ENCODE results near the gene PPFIBP2.
"Not testable (repeated sequence)": the region's sequence is repeated elsewhere in the genome, so short reads cannot be mapped to it uniquely, and the experiment has no call there.

The PPFIBP2 gene

DNA sequence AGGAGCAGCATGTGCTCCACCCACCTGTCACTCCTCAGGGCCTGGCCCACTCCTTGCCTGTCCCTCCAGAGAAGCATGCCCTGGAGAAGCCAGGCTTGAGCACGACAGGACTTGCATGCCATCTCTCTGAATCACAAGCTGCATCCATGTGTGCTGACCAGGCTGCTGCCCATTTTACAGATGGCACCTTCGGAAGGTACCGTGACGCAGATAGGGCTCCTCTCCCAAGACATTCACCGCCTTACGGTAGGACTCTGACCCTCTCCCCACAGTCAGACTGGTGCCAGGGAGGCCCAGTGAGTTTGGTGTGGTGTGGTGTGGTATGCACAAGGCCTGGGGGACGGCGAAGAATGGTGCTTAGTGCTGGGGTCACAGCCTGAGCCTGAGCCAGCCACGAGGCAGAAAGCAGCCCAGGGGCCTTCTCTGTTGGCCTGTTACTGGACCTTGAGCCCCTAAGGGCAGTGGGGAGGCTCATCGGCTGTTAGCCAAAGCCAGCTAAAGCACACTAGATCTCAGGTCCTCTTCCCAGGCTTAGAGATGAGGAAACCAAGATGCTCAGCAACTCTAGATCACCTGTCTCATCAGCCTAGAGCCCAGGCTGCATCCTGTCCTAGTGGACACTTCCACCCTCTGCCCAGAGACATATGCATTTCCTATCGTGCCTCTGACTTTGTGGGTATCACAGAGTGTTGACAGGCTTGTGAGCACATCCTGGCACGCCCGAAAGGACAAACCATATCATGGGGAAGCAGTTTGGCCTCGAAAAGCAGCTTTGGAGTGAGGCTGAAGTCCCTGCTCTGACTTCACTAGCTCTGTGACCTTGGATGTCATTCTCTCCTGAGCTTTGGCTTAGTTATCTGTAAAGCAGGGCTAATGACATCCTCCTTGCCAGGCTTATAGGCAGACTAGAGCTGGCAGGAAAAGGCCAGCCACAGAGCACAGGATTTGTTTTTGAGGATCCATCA, 141.7 kb downstream of the PPFIBP2 start:
- no peak for DNase-seq (ENCODE audit: low read depth in 2 of 3, low spot score in 1 of 3)

DNA sequence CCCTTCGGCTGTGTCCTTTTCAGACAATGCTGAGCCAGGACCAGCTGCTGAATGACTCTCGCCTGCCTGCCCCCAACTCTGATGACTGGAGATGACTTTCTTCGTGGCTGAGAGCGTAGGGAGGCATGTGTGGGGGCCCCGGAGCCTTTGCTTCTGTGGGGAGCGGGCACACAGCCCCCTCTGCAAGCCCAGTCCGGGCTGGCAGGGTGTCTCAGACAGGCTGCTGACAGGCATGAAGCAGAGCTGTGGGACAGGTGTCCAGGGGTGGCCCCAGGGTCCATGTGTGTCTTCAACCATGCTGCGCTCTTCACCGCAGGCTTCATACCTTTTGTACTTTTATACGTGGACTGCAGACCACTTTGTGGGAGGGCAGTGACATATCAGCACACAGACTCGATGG, 142.9 kb downstream of the PPFIBP2 start:
- DNase-seq (ENCODE audit: low read depth in 2 of 3, low spot score in 1 of 3), result no peak

DNA sequence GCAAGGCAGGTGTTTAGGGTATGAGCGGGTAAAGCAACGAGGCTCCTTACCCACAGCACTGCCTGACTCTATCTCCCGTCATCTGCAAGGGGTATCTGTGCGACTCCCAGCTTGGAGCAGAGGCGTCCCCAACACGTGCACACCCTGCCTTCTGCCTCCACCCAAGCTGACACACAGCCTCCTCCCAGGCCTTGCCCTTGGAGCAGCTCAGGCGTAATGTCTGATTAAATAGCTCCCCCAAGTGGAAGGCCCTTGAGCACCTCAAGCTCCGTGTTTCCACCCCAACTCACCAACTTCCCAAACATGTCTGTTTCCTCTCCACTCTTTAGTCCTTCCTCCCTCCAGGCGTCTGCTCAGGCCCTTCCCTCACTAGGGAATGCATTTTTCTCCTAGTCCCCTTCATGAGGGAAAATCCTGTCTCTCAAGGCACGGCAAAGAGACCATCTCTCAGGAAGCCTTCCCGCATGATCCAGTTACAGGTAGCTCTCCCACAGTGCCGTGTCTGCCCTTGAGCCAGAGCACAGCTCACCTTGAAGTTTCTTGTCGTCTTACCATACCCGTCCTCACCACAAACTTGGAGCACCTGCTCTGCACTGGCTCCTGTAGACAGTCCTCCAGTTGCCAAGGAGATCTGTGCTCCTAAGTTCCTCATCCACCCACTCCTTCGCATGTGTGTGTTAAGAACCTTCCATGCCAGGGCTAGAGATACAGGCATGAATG, 143.7 kb downstream of the PPFIBP2 start:
- DNase-seq (ENCODE audit: low read depth in 2 of 3, low spot score in 1 of 3), result no peak

DNA sequence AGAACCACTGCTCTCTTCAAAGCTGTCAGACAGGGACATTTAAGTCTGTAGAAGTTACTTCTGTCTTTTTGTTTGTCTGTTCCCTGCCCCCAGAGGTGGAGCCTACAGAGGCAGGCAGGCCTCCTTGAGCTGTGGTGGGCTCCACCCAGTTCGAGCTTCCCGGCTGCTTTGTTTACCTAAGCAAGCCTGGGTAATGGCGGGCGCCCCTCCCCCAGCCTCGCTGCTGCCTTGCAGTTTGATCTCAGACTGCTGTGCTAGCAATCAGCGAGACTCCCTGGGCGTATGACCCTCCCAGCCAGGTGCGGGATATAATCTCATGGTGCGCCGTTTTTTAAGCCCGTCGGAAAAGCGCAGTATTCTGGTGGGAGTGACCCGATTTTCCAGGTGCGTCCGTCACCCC, 149.7 kb downstream of the PPFIBP2 start:
- not testable (repeated sequence) for DNase-seq (ENCODE audit: low read depth in 2 of 3, low spot score in 1 of 3)

DNA sequence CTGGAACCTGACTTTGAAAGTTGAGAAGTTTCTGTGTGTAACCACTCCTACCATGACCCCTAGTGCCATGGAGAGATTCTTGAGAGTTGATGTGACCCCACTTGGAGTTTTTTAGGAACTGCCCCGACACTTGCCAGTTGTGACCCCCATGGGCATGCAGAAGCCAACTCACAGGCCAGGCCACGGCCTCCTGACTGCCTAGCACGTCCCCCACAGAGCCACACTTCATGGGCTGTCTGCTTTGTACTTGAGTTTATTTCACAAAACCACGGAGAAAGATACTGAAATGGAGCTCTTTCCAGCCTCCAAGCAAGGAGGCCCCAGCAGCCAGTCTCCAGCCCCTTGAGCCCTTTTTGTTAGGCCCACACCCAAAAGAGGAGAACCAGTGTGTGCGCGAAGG, 151.1 kb downstream of the PPFIBP2 start:
- no peak for DNase-seq (ENCODE audit: low read depth in 2 of 3, low spot score in 1 of 3)

DNA sequence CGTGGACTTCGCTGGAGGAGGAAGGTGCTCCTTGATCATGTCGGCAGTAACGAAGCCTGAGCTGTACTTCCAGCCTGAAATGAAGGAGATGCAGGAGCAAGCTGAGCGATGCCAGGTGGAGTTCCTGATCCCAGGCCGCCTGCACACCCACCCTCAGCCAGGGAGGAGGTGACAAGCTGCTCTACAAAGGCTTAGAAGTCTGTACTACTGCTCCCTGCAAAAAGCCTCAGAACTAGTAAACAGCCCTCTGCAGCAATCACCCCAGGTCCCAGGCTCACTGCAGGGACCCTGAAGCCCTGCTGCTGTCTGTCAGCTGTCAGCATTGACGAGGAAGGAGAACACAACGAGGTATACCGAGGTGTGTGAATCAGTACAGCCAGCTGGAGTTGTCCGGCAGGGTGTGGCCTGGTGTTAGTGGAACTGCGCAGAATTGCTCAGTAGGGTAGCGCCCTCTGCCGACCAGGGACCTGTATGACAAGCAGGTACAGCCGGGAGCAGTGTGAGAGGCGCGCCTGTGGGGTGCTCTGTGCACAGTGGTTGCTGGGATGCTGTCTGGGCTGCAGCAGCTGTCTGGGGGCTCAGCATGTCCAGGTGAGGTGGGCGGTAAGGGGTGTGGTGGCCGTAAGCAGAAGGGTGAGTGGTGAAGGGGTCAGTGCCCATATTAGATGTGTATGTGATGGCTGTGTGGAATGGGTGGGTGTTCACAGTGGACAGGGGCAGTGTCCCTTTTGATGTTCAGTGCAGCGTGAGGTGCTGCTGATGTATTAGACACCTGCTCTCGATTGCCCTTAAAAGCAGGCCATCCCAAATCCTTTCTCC, 151.9 kb downstream of the PPFIBP2 start:
- peak; percentile 63 to 73 (median 71) for DNase-seq (ENCODE audit: low read depth in 2 of 3, low spot score in 1 of 3)

DNA sequence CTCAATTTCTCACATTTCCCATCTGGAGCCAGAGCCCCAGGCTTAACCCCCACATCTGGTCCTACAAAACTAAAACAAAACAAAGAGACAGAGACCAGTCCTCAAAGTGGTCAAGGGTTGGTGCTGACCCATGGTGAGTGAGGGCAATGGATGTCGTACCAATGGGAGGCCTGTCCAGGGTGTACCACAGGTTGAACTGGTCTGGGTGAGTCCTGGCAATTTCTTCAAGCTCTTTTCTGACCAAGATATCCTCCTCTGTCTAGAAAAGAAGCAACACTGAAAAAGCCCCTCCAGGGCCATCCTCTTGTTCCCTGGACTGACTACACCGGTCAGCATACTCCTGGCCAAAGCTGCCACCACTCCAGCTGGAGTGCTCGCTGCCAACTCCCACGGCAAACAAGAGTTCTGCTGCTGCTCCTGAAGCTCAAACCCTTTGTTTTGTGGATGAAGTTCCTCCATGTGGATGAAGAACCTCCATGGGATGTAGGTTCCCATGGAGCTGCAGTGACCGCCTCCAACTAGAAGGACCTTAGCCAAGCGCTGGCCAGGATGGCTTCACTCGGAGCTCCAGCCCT, 152.6 kb downstream of the PPFIBP2 start:
- no peak for DNase-seq (ENCODE audit: low read depth in 2 of 3, low spot score in 1 of 3)

DNA sequence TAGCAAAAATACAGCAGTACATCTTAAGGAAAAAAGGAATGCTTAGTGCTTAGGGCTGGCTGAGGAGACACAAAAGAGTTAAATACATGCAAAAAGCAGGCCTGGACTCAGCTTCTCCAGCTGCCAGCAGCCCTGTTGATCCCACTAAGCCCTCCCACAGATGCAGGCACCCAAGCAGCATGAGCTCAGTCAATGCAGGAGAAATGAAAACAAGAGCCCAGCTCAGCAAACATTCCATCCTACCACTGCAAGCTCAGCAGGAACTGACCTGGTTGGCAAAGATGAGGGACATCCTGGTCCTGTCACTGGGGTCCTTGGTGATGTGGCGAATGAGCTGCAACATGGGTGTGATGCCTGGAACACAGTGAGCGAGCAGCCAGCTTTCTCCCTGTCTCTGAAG, 153.7 kb downstream of the PPFIBP2 start:
- no peak for DNase-seq (ENCODE audit: low read depth in 2 of 3, low spot score in 1 of 3)

DNA sequence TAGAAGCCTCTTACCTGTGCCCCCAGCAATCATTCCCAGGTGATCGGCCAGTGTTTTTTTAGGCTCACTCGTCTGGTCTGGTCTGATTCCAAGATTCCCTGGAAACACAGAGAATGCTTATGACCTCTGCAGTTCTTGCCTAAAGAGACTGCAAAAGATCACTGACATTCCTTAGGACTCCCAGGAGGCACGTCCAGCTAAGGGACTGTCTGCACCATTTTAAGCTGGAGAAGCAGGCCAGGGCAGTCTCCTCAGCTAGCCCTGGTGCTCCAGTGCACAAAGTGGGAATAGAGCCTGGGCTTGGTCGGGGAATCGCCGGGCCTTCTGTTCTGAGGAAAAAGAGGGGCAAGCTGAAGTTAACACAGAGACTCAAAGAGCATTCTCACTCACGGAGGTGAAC, 154.7 kb downstream of the PPFIBP2 start:
- DNase-seq (ENCODE audit: low read depth in 2 of 3, low spot score in 1 of 3), result no peak

DNA sequence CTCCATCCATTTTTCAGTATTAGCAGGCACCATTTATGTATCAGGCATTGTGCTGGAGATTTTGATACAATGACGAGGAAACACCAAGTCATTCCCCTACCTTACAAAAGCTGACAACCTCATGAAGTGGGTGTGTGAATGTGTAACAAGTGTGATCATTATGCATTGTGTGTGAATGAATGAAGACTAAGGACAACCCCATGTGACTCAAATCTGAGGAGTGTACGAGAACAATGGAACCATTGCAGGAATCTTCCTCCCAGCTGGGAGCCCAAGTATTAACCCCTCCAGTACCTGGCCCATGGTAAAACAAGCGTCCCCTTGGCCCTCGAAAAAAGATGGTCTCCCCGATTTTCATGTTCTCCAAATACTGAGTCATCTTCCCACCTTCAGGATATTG, 155.1 kb downstream of the PPFIBP2 start:
- DNase-seq (ENCODE audit: low read depth in 2 of 3, low spot score in 1 of 3), result no peak

DNA sequence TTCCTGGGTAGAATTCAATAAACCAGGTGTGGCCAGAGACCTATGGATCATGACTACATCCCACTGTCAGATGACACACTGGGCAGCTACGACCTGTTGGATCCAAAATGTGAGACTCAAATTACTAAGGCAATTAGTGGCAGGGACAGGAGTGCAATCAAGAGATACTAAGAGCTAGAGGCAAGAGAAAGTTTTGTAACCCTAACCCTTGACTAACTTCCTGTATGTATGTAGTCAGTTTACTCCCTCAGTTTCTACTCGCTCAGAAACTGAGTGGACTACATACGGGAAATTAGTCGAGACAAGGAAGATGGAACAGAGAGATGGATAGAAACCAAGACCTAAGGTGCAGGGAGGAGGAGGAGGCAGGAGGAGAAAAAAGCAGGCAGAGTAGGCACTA, 156.8 kb downstream of the PPFIBP2 start:
- DNase-seq (ENCODE audit: low read depth in 2 of 3, low spot score in 1 of 3), result no peak

DNA sequence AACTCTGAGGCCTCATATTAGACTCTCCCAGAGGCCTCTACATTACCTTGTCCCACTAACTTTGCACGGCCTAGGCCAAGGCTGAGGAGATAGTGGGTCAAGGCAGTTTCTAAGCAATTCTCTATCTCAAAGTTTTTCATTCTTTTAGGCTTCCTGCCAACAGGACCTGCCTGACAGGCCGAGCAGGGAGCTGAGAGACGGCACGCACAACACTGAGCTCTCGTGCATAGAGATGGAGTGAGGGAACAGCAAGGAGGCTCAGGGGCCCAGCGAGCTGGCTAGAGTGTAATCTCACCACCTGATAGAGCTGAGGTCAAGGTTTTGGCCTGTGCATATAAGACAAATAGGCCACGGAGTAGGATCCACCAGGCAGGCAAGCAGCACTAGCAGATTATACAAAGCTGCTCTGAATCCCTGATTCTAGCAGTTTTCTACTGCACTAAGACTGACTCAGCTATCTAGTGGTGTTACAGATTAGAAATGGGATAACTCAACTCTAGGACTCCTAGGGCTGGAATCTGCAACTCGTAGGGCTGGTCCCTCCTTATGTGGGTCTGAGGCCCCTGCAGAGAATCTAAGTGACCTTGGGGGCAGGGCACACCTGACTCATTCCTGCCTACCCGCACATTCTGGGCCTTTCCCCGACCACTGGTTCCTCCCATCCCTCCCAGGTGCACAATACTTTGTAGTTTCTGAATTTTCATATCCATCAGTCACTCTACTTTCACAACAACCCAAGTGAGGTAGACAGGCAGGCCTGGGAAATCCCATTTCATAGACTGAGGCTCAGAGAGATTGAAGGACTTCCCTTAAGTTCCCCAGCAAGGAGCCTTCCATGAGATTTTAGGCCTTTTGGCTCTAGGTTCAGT, 157.8 kb downstream of the PPFIBP2 start:
- peak in 1 of 3 donors; percentile 41 for DNase-seq (ENCODE audit: low read depth in 2 of 3, low spot score in 1 of 3)

DNA sequence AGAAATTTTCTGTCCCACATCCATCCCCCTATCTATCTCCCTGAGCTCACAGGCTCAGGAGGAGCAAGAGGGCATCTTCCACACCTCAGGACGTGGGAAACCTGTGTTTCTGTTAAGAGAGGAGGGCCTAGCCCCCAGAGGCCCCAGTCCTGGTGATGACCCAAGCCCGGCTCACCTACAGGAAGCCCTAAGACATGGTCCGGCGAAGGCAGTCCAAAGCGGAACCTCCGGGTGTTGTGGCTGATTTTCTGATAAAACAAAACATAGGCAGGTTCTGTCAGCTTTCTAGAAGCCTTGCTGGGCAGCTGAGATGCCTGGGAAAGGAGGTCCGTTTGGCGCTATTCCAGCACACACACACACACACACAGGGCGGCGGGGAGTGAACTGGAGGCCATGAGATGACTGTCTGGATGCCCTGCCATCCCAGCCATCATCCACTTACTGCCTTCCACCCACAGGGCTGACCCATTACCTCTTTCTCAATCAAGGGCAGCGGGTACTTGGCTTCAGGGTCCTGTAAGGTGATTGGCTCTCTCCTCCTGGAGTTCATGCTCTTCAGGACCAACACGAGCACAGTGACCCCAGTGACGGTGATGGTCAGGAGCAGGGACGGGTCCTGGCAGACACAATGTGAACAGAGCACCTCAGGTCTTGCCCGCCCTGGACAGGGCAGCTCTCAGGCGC, 158.6 kb downstream of the PPFIBP2 start:
- DNase-seq (ENCODE audit: low read depth in 2 of 3, low spot score in 1 of 3), result no peak

DNA sequence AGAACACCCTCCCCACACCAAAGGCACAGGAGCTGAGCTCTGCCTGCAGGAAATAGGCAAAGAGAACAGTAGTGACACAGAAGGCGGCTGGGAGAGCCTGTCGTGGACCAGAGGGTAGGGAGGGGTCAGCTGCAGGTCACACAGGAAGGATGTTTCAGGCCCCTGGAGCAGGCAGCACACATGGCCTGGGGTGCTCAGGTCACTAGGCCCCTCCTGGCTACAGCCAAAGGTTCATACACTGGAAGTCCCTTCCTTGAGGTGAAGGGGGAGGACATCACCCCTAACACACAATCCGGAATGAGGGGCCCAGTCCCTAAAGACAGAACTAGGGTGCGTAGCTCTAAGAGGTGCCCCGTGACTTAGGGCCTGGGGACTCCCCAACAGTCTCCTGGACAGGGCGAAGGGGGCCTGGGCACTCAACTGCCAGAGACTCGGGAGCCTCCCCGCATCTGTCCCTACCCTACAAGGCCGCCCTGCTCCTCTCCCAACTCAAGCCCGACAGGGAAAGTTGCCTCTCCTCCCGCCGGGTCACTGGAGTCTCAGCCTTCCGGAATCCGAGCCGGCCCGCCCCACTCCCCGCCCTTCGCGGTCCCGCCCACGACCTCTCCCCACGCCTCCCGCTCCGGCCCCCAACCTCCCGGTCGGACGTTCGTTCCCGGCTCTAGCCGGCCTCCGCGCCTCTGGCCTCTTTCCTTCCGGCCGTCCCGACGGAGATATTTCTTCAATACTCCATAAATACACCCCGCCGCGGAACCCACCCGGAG, 159.3 kb downstream of the PPFIBP2 start, which contains the start of gene CYB5R2:
Gene CYB5R2 (minus strand): TSS at position 541 of the 764 bp plus-strand sequence. CDS start 675 bp downstream, outside the sequence.
- no peak for DNase-seq (ENCODE audit: low read depth in 2 of 3, low spot score in 1 of 3)

DNA sequence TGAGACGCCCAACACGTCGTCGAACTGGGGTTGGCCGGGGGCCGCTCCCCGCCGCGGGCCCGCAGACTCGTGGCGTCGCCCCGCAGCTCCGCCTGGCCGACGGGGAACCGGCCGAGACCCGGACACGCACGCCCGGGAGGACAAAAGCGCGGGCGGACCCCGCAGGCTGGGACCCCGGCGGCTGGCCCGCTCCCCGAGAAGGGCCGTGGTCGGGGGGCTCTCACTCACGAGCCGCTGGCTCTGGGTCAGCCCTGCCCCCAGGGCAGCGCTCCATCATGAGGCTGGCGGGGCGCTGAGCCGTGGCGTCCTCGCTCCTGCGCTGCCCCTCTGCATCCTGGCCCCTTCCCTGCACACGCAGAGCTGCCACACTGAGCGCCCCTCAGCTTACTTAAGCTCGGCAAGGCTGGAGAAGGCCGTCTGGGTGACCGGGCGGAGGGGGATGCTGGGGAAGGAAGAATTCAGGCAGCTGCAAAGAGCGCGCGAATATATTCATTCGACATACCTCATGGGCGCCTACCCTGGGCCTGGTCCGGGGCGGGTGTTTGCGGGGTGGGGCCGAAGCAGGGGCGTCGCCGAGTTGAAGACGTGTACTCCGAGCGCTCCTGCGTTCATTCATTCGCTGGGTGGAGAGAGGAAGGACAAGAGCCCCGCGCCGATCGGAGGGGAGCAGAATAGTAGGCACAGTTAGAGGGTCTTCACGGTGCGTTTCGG, 160.1 kb downstream of the PPFIBP2 start:
- no peak for DNase-seq (ENCODE audit: low read depth in 2 of 3, low spot score in 1 of 3)

DNA sequence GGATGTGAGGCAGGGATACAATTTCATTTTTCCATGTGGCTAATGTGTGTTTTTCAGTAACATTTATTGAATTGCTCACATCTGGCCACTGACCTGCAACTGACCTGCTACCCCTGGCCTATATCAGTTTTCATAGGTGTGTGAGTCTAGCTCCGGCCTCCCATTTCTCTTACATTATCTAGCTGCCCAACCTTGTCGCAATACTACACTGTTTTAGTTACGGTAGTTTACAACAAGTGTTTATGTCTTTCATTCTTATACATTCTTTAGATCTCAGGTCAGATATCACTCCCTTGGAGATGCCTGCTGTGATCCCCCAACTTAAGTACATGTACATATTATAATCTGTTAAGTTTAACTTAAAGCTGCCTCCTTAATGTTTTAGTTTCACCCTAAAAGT, 161.8 kb downstream of the PPFIBP2 start:
- DNase-seq (ENCODE audit: low read depth in 2 of 3, low spot score in 1 of 3), result no peak

DNA sequence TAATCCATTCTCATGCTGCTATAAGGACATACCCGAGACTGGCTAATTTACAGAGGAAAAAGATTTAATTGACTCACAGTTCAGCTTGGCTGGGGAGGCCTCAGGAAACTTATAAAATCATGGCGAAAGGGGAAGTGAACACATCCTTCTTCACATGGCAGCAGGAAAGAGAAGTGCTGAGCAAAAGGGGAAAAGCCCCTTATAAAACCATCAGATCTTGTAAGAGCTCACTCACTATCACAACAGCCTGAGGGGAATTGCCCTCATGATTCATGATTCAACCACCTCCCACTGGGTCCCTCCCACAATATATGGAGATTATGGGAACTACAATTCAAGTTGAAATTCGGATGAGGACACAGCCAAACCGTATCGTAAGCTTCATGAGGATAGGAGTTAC, 163.3 kb downstream of the PPFIBP2 start:
- no peak for DNase-seq (ENCODE audit: low read depth in 2 of 3, low spot score in 1 of 3)

DNA sequence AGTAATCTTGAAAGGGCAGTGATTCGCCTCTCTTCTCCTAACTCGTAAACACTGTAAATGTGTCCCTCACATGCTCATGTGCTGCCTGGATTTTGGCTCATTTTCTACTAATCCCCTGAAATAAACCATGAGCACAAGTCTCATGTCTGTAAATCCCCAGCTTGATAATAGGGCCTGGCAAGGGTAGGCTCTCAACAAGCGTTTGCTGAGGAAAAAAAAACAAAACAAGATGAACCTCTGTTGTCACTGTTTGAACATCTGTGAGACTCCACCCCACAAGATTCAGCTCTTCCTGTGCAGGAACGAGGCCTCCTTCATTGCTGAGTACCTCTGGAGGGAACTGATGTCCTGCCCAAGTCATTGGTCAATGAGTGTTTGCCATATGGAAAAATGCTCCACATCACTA, 164.0 kb downstream of the PPFIBP2 start:
- DNase-seq (ENCODE audit: low read depth in 2 of 3, low spot score in 1 of 3), result no peak
